ENCODE results near the gene ATF5.
"Not testable (repeated sequence)": the region's sequence is repeated elsewhere in the genome, so short reads cannot be mapped to it uniquely, and the experiment has no call there.

Gene ATF5

DNA sequence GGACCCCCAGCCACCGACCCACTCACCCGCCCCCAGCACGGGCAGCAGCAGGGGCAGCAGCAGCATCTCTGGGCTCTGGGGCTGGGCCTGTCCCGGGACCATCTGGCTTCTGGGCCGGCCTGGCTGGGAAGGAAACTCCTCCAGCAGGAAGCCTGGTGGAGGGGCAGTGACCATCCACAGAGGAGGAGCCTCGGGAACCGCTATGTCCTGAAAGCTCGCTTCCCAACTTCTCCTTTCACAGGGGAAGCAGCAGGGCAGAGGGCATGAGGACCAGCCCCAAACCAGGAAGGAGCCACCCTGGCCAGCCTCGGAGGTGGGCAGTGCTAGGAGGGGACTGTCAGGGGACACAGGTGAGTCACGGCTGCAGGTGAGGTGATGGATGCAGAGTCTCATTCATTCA lies 32.0 kb downstream of the ATF5 start, which contains the start of gene SIGLEC11:
TSS of gene SIGLEC11 (minus strand) at position 193 of the 400 bp plus-strand sequence. CDS start at position 102, 91 bp downstream.
- H2BK12ac ChIP-seq (ENCODE audit: low read length), result not testable (repeated sequence)

DNA sequence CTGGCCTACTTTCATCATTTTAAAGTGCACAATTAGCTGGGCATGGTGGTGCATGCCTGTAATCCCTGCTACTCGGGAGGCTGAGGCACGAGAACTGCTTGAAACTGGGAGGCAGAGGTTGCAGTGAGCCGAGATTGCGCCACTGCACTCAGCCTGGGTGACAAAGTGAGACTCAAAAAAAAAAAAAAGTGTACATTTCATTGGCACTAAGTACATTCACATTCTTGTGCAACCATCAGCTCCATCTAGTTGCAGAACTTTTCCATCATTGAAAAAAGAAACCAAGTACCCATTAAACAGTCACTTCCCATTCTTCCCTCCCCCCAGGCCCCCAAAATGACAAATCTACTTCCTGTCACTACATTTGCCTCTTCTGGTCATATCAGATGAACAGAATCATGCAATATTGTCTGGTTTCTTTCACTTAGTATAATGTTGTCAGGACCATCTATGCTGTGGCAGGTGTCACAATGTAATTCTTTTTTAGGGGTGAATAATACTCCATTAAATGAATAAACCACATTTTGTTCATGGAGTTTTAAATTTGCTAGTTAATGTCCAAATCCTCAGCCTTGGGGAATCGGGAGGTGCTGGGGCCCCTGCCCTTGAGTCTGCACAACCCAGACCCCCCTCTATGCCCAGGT lies 39.4 kb downstream of the ATF5 start:
- no CpG with 5 or more reads among the region's 5 CpGs for WGBS (ENCODE audit: extremely low coverage, insufficient coverage, insufficient read length)
- Histone ChIP-seq H3K9ac (ENCODE audit: low read length) (no peak overlapping the region), H3K36me3 (ENCODE audit: control insufficient read depth in 1 of 2, insufficient read depth in 2 of 2, low read length in 2 of 2) (no peaks in the 10 kb centered on the region)

More for the DNA sequence above, 32.0 kb downstream of the ATF5 start, which contains the start of gene SIGLEC11:
- WGBS (ENCODE audit: extremely low coverage, insufficient coverage, insufficient read length), result no CpG with 5 or more reads among the region's 10 CpGs
- not testable (repeated sequence) for H3K4me3 ChIP-seq (ENCODE audit: low read depth, low read length); DNase-seq; H3K18ac ChIP-seq (ENCODE audit: low read length); H4K91ac ChIP-seq (ENCODE audit: low read depth, low read length); H3K4ac ChIP-seq (ENCODE audit: low read depth, low read length); H3K14ac ChIP-seq (ENCODE audit: low read length); H3K9ac ChIP-seq (ENCODE audit: low read length); H3K36me3 ChIP-seq (ENCODE audit: control insufficient read depth in 1 of 2, insufficient read depth in 2 of 2, low read length in 2 of 2); H2AK5ac ChIP-seq (ENCODE audit: low read length); H3K79me1 ChIP-seq (ENCODE audit: low read length); H4K12ac ChIP-seq (ENCODE audit: low read depth, low read length); H2AFZ ChIP-seq (ENCODE audit: insufficient read depth, low read length, poor library complexity); H3K4me1 ChIP-seq (ENCODE audit: control insufficient read depth in 1 of 2, insufficient read depth in 2 of 2, low read length in 2 of 2); H3K23ac ChIP-seq (ENCODE audit: low read length); H3K27me3 ChIP-seq (ENCODE audit: insufficient read depth, low read length); H2BK120ac ChIP-seq (ENCODE audit: insufficient read depth, low read length, poor library complexity); H3K79me2 ChIP-seq (ENCODE audit: control insufficient read depth, insufficient read depth, low read length, poor library complexity); H4K8ac ChIP-seq (ENCODE audit: low read depth, low read length); H2BK5ac ChIP-seq (ENCODE audit: low read depth, low read length, poor library complexity); H3K4me2 ChIP-seq (ENCODE audit: low read length); H3K9me3 ChIP-seq (ENCODE audit: insufficient read depth, low read depth, low read length); H3K27ac ChIP-seq (ENCODE audit: low read depth, low read length)

DNA sequence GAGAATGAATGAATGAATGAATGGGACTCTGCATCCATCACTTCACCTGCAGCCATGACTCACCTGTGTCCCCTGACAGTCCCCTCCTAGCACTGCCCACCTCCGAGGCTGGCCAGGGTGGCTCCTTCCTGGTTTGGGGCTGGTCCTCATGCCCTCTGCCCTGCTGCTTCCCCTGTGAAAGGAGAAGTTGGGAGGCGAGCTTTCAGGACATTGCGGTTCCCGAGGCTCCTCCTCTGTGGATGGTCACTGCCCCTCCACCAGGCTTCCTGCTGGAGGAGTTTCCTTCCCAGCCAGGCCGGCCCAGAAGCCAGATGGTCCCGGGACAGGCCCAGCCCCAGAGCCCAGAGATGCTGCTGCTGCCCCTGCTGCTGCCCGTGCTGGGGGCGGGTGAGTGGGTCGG lies 40.4 kb downstream of the ATF5 start:
- H3K23ac ChIP-seq (ENCODE audit: low read length); H4K8ac ChIP-seq (ENCODE audit: low read depth, low read length); H3K27ac ChIP-seq (ENCODE audit: low read depth, low read length); H3K4me3 ChIP-seq (ENCODE audit: low read depth, low read length); H3K18ac ChIP-seq (ENCODE audit: low read length); H3K79me2 ChIP-seq (ENCODE audit: control insufficient read depth, insufficient read depth, low read length, poor library complexity); H3K4ac ChIP-seq (ENCODE audit: low read depth, low read length); H2BK5ac ChIP-seq (ENCODE audit: low read depth, low read length, poor library complexity); H3K9ac ChIP-seq (ENCODE audit: low read length); H3K27me3 ChIP-seq (ENCODE audit: insufficient read depth, low read length); H4K12ac ChIP-seq (ENCODE audit: low read depth, low read length); DNase-seq; H2AFZ ChIP-seq (ENCODE audit: insufficient read depth, low read length, poor library complexity); H2BK120ac ChIP-seq (ENCODE audit: insufficient read depth, low read length, poor library complexity); H3K79me1 ChIP-seq (ENCODE audit: low read length); H2AK5ac ChIP-seq (ENCODE audit: low read length); H3K36me3 ChIP-seq (ENCODE audit: control insufficient read depth in 1 of 2, insufficient read depth in 2 of 2, low read length in 2 of 2); H3K4me2 ChIP-seq (ENCODE audit: low read length); H2BK12ac ChIP-seq (ENCODE audit: low read length); H3K9me3 ChIP-seq (ENCODE audit: insufficient read depth, low read depth, low read length); H3K4me1 ChIP-seq (ENCODE audit: control insufficient read depth in 1 of 2, insufficient read depth in 2 of 2, low read length in 2 of 2); H3K14ac ChIP-seq (ENCODE audit: low read length); H4K91ac ChIP-seq (ENCODE audit: low read depth, low read length): not testable (repeated sequence)
- no CpG with 5 or more reads among the region's 9 CpGs for WGBS (ENCODE audit: extremely low coverage, insufficient coverage, insufficient read length)

More for the DNA sequence above, 39.4 kb downstream of the ATF5 start:
- H2AFZ ChIP-seq (ENCODE audit: insufficient read depth, low read length, poor library complexity), result no peak overlapping the region
- H3K14ac ChIP-seq (ENCODE audit: low read length), result no peak overlapping the region
- H3K27me3 ChIP-seq (ENCODE audit: insufficient read depth, low read length), result no peaks in the 10 kb centered on the region
- H2AK5ac ChIP-seq (ENCODE audit: low read length), result no peak overlapping the region
- H2BK12ac ChIP-seq (ENCODE audit: low read length), result no peak overlapping the region
- no peak overlapping the region for H4K8ac ChIP-seq (ENCODE audit: low read depth, low read length)
- no peak overlapping the region for H4K12ac ChIP-seq (ENCODE audit: low read depth, low read length)
- H2BK120ac ChIP-seq (ENCODE audit: insufficient read depth, low read length, poor library complexity), result no peak overlapping the region
- DNase-seq, result no peak
- H3K27ac ChIP-seq (ENCODE audit: low read depth, low read length), result no peak overlapping the region
- H3K79me1 ChIP-seq (ENCODE audit: low read length), result no peaks in the 10 kb centered on the region
- H3K23ac ChIP-seq (ENCODE audit: low read length), result no peak overlapping the region
- no peak overlapping the region for H4K91ac ChIP-seq (ENCODE audit: low read depth, low read length)
- no peak overlapping the region for H3K4me3 ChIP-seq (ENCODE audit: low read depth, low read length)
- no peak overlapping the region for H2BK5ac ChIP-seq (ENCODE audit: low read depth, low read length, poor library complexity)
- H3K4me2 ChIP-seq (ENCODE audit: low read length), result no peak overlapping the region
- H3K4me1 ChIP-seq (ENCODE audit: control insufficient read depth in 1 of 2, insufficient read depth in 2 of 2, low read length in 2 of 2), result no peaks in the 10 kb centered on the region
- H3K9me3 ChIP-seq (ENCODE audit: insufficient read depth, low read depth, low read length), result no peaks in the 10 kb centered on the region
- no peak overlapping the region for H3K18ac ChIP-seq (ENCODE audit: low read length)
- H3K4ac ChIP-seq (ENCODE audit: low read depth, low read length), result no peak overlapping the region
- no peaks in the 10 kb centered on the region for H3K79me2 ChIP-seq (ENCODE audit: control insufficient read depth, insufficient read depth, low read length, poor library complexity)

DNA sequence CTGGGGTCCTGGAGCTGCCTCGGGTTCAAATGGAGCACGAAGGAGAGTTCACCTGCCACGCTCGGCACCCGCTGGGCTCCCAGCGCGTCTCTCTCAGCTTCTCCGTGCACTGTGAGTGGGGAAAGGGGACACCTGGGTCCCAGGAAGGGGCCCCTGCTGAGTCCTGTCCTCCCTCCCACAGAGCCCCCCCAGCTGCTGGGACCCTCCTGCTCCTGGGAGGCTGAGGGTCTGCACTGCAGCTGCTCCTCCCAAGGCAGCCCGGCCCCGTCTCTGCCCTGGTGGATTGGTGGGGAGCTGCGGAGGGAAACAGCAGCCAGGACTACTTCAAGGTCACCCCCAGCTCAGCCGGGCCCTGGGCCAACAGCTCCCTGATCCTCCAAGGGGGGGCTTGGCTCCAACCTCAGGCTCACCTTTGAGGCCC lies 43.0 kb downstream of the ATF5 start:
- no peak overlapping the region for H2AFZ ChIP-seq (ENCODE audit: insufficient read depth, low read length, poor library complexity)
- no CpG with 5 or more reads among the region's 12 CpGs for WGBS (ENCODE audit: extremely low coverage, insufficient coverage, insufficient read length)
- no peak overlapping the region for H3K4ac ChIP-seq (ENCODE audit: low read depth, low read length)
- H2BK12ac ChIP-seq (ENCODE audit: low read length), result no peak overlapping the region
- H4K91ac ChIP-seq (ENCODE audit: low read depth, low read length), result no peak overlapping the region
- H3K9ac ChIP-seq (ENCODE audit: low read length), result no peak overlapping the region
- H2BK120ac ChIP-seq (ENCODE audit: insufficient read depth, low read length, poor library complexity), result no peak overlapping the region
- H3K4me3 ChIP-seq (ENCODE audit: low read depth, low read length), result no peak overlapping the region
- H3K9me3 ChIP-seq (ENCODE audit: insufficient read depth, low read depth, low read length), result peaks cover 2% of the 10 kb centered on the region
- peaks cover 2 to 7% of the 10 kb centered on the region in 2 experiments for H3K36me3 ChIP-seq (ENCODE audit: control insufficient read depth in 1 of 2, insufficient read depth in 2 of 2, low read length in 2 of 2)
- no peak for DNase-seq
- no peak overlapping the region for H2AK5ac ChIP-seq (ENCODE audit: low read length)
- H3K4me2 ChIP-seq (ENCODE audit: low read length), result no peak overlapping the region
- H4K12ac ChIP-seq (ENCODE audit: low read depth, low read length), result no peak overlapping the region
- no peak overlapping the region for H4K8ac ChIP-seq (ENCODE audit: low read depth, low read length)
- H3K79me1 ChIP-seq (ENCODE audit: low read length), result no peaks in the 10 kb centered on the region
- H3K18ac ChIP-seq (ENCODE audit: low read length), result no peak overlapping the region
- no peaks in the 10 kb centered on the region for H3K79me2 ChIP-seq (ENCODE audit: control insufficient read depth, insufficient read depth, low read length, poor library complexity)
- H2BK5ac ChIP-seq (ENCODE audit: low read depth, low read length, poor library complexity), result no peak overlapping the region
- no peak overlapping the region for H3K23ac ChIP-seq (ENCODE audit: low read length)
- H3K4me1 ChIP-seq (ENCODE audit: control insufficient read depth in 1 of 2, insufficient read depth in 2 of 2, low read length in 2 of 2), result no peaks in the 10 kb centered on the region
- no peaks in the 10 kb centered on the region for H3K27me3 ChIP-seq (ENCODE audit: insufficient read depth, low read length)
- H3K27ac ChIP-seq (ENCODE audit: low read depth, low read length), result no peak overlapping the region
- no peak overlapping the region for H3K14ac ChIP-seq (ENCODE audit: low read length)

All from trophoblast cell (in vitro differentiated cells and primary cell).